Measurements from ENCODE around the gene PSMD12. TPM values are rescaled to one million over a fixed set of nuclear protein-coding genes. Genes with fewer than 3 reads are reported as not detected.
"Not testable (repeated sequence)": the region's sequence is repeated elsewhere in the genome, so short reads cannot be mapped to it uniquely, and the experiment has no call there.

PSMD12 gene
- total RNA-seq, 1 experiment from 2014 or later, result 84.4 TPM

- no peaks in the 10 kb centered on the region for H3K9me3 Mint-ChIP-seq (ENCODE audit: unreplicated experiment)
- peaks cover 98% of the 10 kb centered on the region for H3K36me3 Mint-ChIP-seq (ENCODE audit: insufficient read depth, unreplicated experiment)
- H3K27me3 Mint-ChIP-seq (ENCODE audit: insufficient read depth, unreplicated experiment), result no peaks in the 10 kb centered on the region
- H3K4me3 Mint-ChIP-seq (ENCODE audit: unreplicated experiment), result no peak overlapping the region
- H3K4me1 Mint-ChIP-seq (ENCODE audit: low read depth, unreplicated experiment), result no peaks in the 10 kb centered on the region
- TF ChIP-seq CTCF (IDR thresholded peaks at IDR 0.05; ENCODE audit: insufficient read depth in 1 of 2, low read depth in 1 of 2, low read length in 1 of 2, severe bottlenecking in 1 of 2, unreplicated experiment in 1 of 2), result no peak
- H3K27ac Mint-ChIP-seq (ENCODE audit: unreplicated experiment), result no peak overlapping the region
- Histone ChIP-seq H3K27me3 (replicated peaks; ENCODE audit: control insufficient read depth, insufficient read depth, low read length) (no peaks in the 10 kb centered on the region), H3K4me1 (no peaks in the 10 kb centered on the region), H3K4me3 (ENCODE audit: low read depth, low read length) (no peak overlapping the region), H3K9me3 (no peaks in the 10 kb centered on the region), H3K36me3 (ENCODE audit: control insufficient read depth, insufficient read depth, low read length) (peaks cover 2% of the 10 kb centered on the region; the same call in 1 of the 2 replicates)
- BruUV-seq (replicated peaks), result no TSS peak
- CTCF ChIA-PET, result interaction anchor here (0.9 kb wide), 1 partner anchor 128 kb away, joined by 3 read pairs; no protein-coding TSS in a partner anchor
- DNase-seq, result no peak
- intact Hi-C loops (cut with micrococcal nuclease; ENCODE audit: unreplicated experiment), result no loop called here
- POLR2A ChIA-PET, result no interaction called here
Observed at GRCh38 chr17:67349420-67349819, 17.0 kb downstream of the PSMD12 start.

- H3K9me3 ChIP-seq, result no peaks in the 10 kb centered on the region
- no peak for TF ChIP-seq CTCF (IDR thresholded peaks at IDR 0.05; ENCODE audit: insufficient read depth in 1 of 2, low read depth in 1 of 2, low read length in 1 of 2, severe bottlenecking in 1 of 2, unreplicated experiment in 1 of 2)
- no peaks in the 10 kb centered on the region for H3K27me3 ChIP-seq (replicated peaks; ENCODE audit: control insufficient read depth, insufficient read depth, low read length)
- no TSS peak for BruUV-seq (replicated peaks)
- H3K4me1 ChIP-seq, result no peaks in the 10 kb centered on the region
- H3K36me3 Mint-ChIP-seq (ENCODE audit: insufficient read depth, unreplicated experiment), result peaks cover 95% of the 10 kb centered on the region
- H3K4me1 Mint-ChIP-seq (ENCODE audit: low read depth, unreplicated experiment), result no peaks in the 10 kb centered on the region
- no peak overlapping the region for H3K4me3 ChIP-seq (ENCODE audit: low read depth, low read length)
- CTCF ChIA-PET, result no interaction called here
- no peak overlapping the region for H3K4me3 Mint-ChIP-seq (ENCODE audit: unreplicated experiment)
- intact Hi-C loops (cut with micrococcal nuclease; ENCODE audit: unreplicated experiment), result no loop called here
- H3K9me3 Mint-ChIP-seq (ENCODE audit: unreplicated experiment), result no peaks in the 10 kb centered on the region
- H3K27me3 Mint-ChIP-seq (ENCODE audit: insufficient read depth, unreplicated experiment), result no peaks in the 10 kb centered on the region
- POLR2A ChIA-PET, result no interaction called here
- no peak for DNase-seq
- H3K27ac Mint-ChIP-seq (ENCODE audit: unreplicated experiment), result no peak overlapping the region
- H3K36me3 ChIP-seq (ENCODE audit: control insufficient read depth, insufficient read depth, low read length), result peaks cover 2% of the 10 kb centered on the region; the same call in 1 of the 2 replicates
Observed at GRCh38 chr17:67347826-67348225, 18.6 kb downstream of the PSMD12 start.

GRCh38 chr17:67343237-67343636 is 23.1 kb downstream of the PSMD12 start:
- no peaks in the 10 kb centered on the region for H3K4me1 Mint-ChIP-seq (ENCODE audit: low read depth, unreplicated experiment)
- H3K36me3 Mint-ChIP-seq (ENCODE audit: insufficient read depth, unreplicated experiment), result peaks cover 83% of the 10 kb centered on the region
- no TSS peak for BruUV-seq (replicated peaks)
- Histone ChIP-seq H3K36me3 (ENCODE audit: control insufficient read depth, insufficient read depth, low read length) (peaks cover 3% of the 10 kb centered on the region; the same call in 1 of the 2 replicates), H3K4me3 (ENCODE audit: low read depth, low read length) (no peak overlapping the region), H3K27me3 (replicated peaks; ENCODE audit: control insufficient read depth, insufficient read depth, low read length) (no peaks in the 10 kb centered on the region), H3K9me3 (no peaks in the 10 kb centered on the region), H3K4me1 (no peaks in the 10 kb centered on the region)
- intact Hi-C loops (cut with micrococcal nuclease; ENCODE audit: unreplicated experiment), result no loop called here
- H3K27me3 Mint-ChIP-seq (ENCODE audit: insufficient read depth, unreplicated experiment), result no peaks in the 10 kb centered on the region
- no peak overlapping the region for H3K27ac Mint-ChIP-seq (ENCODE audit: unreplicated experiment)
- DNase-seq, result no peak
- POLR2A ChIA-PET, result no interaction called here
- CTCF ChIA-PET, result no interaction called here
- H3K9me3 Mint-ChIP-seq (ENCODE audit: unreplicated experiment), result no peaks in the 10 kb centered on the region
- no peak for TF ChIP-seq CTCF (IDR thresholded peaks at IDR 0.05; ENCODE audit: insufficient read depth in 1 of 2, low read depth in 1 of 2, low read length in 1 of 2, severe bottlenecking in 1 of 2, unreplicated experiment in 1 of 2)
- no peak overlapping the region for H3K4me3 Mint-ChIP-seq (ENCODE audit: unreplicated experiment)

GRCh38 chr17:67338353-67338752 is 28.0 kb downstream of the PSMD12 start:
- H3K9me3 Mint-ChIP-seq (ENCODE audit: unreplicated experiment); H3K27me3 Mint-ChIP-seq (ENCODE audit: insufficient read depth, unreplicated experiment); DNase-seq; H3K9me3 ChIP-seq; CTCF ChIA-PET; H3K36me3 ChIP-seq (ENCODE audit: control insufficient read depth, insufficient read depth, low read length); H3K4me1 Mint-ChIP-seq (ENCODE audit: low read depth, unreplicated experiment); H3K4me3 ChIP-seq (ENCODE audit: low read depth, low read length); H3K4me1 ChIP-seq; H3K4me3 Mint-ChIP-seq (ENCODE audit: unreplicated experiment); H3K27ac Mint-ChIP-seq (ENCODE audit: unreplicated experiment); BruUV-seq (replicated peaks); intact Hi-C loops (cut with micrococcal nuclease; ENCODE audit: unreplicated experiment); H3K27me3 ChIP-seq (replicated peaks; ENCODE audit: control insufficient read depth, insufficient read depth, low read length): not testable (repeated sequence)
- H3K36me3 Mint-ChIP-seq (ENCODE audit: insufficient read depth, unreplicated experiment), result peaks cover 46% of the 10 kb centered on the region
- POLR2A ChIA-PET, result interaction anchor here (1.0 kb wide), 1 partner anchor 93 kb away, joined by 3 read pairs; the partner anchor contains the start of gene HELZ
